NCI-H1048 (cell line): Measurements from ENCODE around the gene HOXA10.

ENCODE experiments used
- DNase-seq: peaks from one replicate; lab custom pipeline; 2025; lab: John Stamatoyannopoulos, UW

Gene HOXA10

GRCh38 chr7:27143950-27144780 lies 30.0 kb downstream of the HOXA10 start:
- no peak for DNase-seq

- DNase-seq, result peak; percentile 91
Observed at GRCh38 chr7:27143023-27143949, 30.8 kb downstream of the HOXA10 start, which contains the start of gene HOXA5. TSS of gene HOXA5 (minus strand) at chr7:27143681. CDS start at chr7:27143607, 74 bp downstream.

GRCh38 chr7:27142580-27143022 lies 31.5 kb downstream of the HOXA10 start:
- no peak for DNase-seq

GRCh38 chr7:27141923-27142579 lies 32.1 kb downstream of the HOXA10 start:
- DNase-seq, result no peak

GRCh38 chr7:27141137-27141922 lies 32.8 kb downstream of the HOXA10 start:
- DNase-seq, result no peak

- no peak for DNase-seq
Observed at GRCh38 chr7:27140126-27140857, 33.8 kb downstream of the HOXA10 start.

- no peak for DNase-seq
Observed at GRCh38 chr7:27139334-27140125, 34.6 kb downstream of the HOXA10 start.

GRCh38 chr7:27138985-27139333 lies 35.2 kb downstream of the HOXA10 start:
- DNase-seq, result no peak

- no peak for DNase-seq
Observed at GRCh38 chr7:27138472-27138871, 35.6 kb downstream of the HOXA10 start.

- no peak for DNase-seq
Observed at GRCh38 chr7:27137640-27138315, 36.3 kb downstream of the HOXA10 start.

GRCh38 chr7:27134392-27134791 lies 39.7 kb downstream of the HOXA10 start:
- no peak for DNase-seq

- peak; percentile 74 for DNase-seq
Observed at GRCh38 chr7:27133409-27134231, 40.5 kb downstream of the HOXA10 start.

- no peak for DNase-seq
Observed at GRCh38 chr7:27132978-27133377, 41.1 kb downstream of the HOXA10 start.

GRCh38 chr7:27132214-27132613 lies 41.9 kb downstream of the HOXA10 start:
- no peak for DNase-seq

GRCh38 chr7:27131390-27131819 lies 42.7 kb downstream of the HOXA10 start:
- DNase-seq, result no peak

GRCh38 chr7:27130540-27131389 lies 43.4 kb downstream of the HOXA10 start, which contains the start of gene HOXA4:
TSS of gene HOXA4 (minus strand) at chr7:27130757. CDS start at chr7:27130733, 24 bp downstream.
- peak; percentile 23 for DNase-seq
